Epithelial cell of esophagus (primary cell): ENCODE measurements around the gene NPTXR.

Experiments
- DNase-seq: peaks from one replicate; pipeline ENCODE4 v3.0.0; 2010; ENCODE audit warnings: low read depth
- H3K4me3 ChIP-seq: 2 replicates; pipeline ENCODE4 v1.5.1; 2011; ENCODE audit warnings: mild to moderate bottlenecking, low read length, control low read depth
- TF ChIP-seq, protein P1 (sequence below): IDR thresholded peaks from 2 replicates; pipeline ENCODE4 v1.5.1; 2011; ENCODE audit warnings: low read depth, mild to moderate bottlenecking, low read length, control low read depth, inconsistent platforms; ENCODE audit not compliant: insufficient read depth; ENCODE audit errors: missing control alignments

NPTXR gene

GRCh38 chr22:38844315-38845003 lies 631 bp upstream of the NPTXR start:
- H3K4me3 ChIP-seq, result no peak overlapping the region
- no peak for DNase-seq
- TF ChIP-seq, protein P1, sequence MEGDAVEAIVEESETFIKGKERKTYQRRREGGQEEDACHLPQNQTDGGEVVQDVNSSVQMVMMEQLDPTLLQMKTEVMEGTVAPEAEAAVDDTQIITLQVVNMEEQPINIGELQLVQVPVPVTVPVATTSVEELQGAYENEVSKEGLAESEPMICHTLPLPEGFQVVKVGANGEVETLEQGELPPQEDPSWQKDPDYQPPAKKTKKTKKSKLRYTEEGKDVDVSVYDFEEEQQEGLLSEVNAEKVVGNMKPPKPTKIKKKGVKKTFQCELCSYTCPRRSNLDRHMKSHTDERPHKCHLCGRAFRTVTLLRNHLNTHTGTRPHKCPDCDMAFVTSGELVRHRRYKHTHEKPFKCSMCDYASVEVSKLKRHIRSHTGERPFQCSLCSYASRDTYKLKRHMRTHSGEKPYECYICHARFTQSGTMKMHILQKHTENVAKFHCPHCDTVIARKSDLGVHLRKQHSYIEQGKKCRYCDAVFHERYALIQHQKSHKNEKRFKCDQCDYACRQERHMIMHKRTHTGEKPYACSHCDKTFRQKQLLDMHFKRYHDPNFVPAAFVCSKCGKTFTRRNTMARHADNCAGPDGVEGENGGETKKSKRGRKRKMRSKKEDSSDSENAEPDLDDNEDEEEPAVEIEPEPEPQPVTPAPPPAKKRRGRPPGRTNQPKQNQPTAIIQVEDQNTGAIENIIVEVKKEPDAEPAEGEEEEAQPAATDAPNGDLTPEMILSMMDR, result no peak

DNA sequence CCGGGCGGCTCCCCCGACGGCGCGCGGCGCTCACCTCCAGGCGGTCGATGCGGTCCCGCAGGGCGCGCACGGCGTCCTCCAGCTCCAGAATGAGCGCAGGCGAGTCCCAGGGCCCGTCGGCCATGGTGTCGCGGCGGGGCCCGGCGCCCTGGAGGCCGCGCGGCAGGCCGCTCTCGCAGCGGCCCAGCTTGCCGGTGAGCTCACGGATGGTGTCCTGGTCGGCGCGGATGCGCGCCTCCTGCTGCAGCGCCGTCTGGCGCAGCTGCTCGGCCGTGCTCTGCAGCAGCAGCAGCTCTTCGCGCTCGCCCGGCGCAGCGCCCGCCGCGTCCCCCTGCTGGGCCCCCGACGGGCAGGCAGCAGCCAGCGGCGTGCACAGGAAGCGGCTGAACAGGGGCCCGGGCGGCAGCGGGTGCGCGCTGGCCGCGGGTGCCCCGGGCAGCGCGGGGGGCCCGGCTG lies 599 bp downstream of the NPTXR start:
- peak; percentile 63 for DNase-seq
- TF ChIP-seq, protein P1, result peak; percentile 14
- H3K4me3 ChIP-seq, result no peak overlapping the region

GRCh38 chr22:38842512-38843200 lies 1.2 kb downstream of the NPTXR start:
- TF ChIP-seq, protein P1, result no peak
- no peak overlapping the region for H3K4me3 ChIP-seq
- DNase-seq, result no peak

- TF ChIP-seq, protein P1, result no peak
- H3K4me3 ChIP-seq, result no peak overlapping the region
Observed at GRCh38 chr22:38841635-38842034, 2.2 kb downstream of the NPTXR start.

GRCh38 chr22:38841211-38841610 lies 2.6 kb downstream of the NPTXR start:
- no peak overlapping the region for H3K4me3 ChIP-seq
- TF ChIP-seq, protein P1, result no peak
- no peak for DNase-seq

More at GRCh38 chr22:38841635-38842034, 2.2 kb downstream of the NPTXR start:
- no peak for DNase-seq

DNA sequence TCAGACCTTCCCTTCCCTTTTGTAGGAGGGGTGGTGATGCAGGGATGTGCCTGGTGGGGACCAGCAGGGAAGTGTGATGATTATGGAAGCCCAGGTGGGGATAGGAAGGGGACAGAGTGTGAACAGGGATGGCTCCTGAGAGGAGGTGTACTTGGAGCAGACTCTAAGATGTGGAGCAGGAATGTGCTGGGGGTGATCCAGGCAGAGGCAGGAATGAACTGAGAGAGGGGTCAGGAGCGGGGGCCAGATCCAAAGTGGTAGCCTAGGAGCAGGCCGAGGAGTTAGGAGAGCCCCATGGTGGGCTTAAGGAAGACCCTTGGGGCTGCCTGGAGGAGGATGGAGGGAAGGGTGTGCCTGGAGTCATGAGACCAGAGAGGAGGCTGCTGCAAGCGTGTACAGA lies 3.7 kb downstream of the NPTXR start:
- H3K4me3 ChIP-seq, result no peak overlapping the region
- no peak for DNase-seq
- TF ChIP-seq, protein P1, result no peak

GRCh38 chr22:38839686-38840085 lies 4.1 kb downstream of the NPTXR start:
- no peak for DNase-seq
- TF ChIP-seq, protein P1, result no peak
- H3K4me3 ChIP-seq, result no peak overlapping the region
